GM12891 (cell line): ENCODE measurements around the gene DCAF12.

Experiments
- POLR2A ChIP-seq: IDR thresholded peaks from 2 replicates; pipeline ENCODE4 v1.6.1; 2011; ENCODE audit warnings: low read depth, low read length, control low read depth
- POLR2AphosphoS5 ChIP-seq: IDR thresholded peaks from 2 replicates; pipeline ENCODE4 v1.6.1; 2011; ENCODE audit warnings: low read depth, low read length, control low read depth
- SPI1 ChIP-seq: IDR thresholded peaks from 2 replicates; pipeline ENCODE4 v1.6.1; 2011; ENCODE audit warnings: low read depth, low read length, control low read depth

DNA sequence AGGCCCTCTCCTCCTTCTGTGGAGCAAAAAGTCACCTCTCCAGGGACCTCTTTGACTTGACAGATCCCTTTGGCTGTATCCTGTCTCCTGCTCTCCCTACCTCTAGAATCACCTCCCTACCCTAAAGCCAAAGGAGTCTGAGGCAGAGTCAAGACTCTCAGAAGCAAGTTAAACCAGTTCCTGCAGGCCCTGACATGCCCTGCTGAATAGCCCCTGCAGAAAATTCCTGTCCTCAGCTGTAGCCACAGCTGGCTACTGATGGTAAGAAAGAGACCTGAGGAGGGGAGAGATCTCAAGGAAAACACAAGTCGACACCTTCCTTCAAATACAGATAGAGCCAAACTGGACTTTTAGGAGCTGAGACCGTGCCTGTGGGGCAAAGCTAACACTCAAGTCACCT lies 54.1 kb downstream of the DCAF12 start:
- TF ChIP-seq POLR2AphosphoS5 = no peak
- TF ChIP-seq SPI1 = no peak
- no peak for TF ChIP-seq POLR2A
